Gastroesophageal sphincter (tissue), 4 donors: ENCODE measurements around the gene SFI1. TPM values are rescaled to one million over a fixed set of nuclear protein-coding genes. Genes with fewer than 3 reads are reported as not detected.

Experiments used
- ATAC-seq: fragments of 150-250 bp; one replicate; pipeline ENCODE4 v1.9.1; 2016; ENCODE audit warnings: mild to moderate bottlenecking, moderate library complexity
- H3K27ac ChIP-seq, 4 donors: fragments of 200-600 bp; sonication (generic) in 3 of 4; 1 replicate in 3 of 4; 2 replicates in 1 of 4; pipeline ENCODE4 v1.5.1; 2016 to 2019
- H3K27me3 ChIP-seq: fragments of 200-600 bp; sonication (generic); one replicate; pipeline ENCODE4 v1.5.1; 2019
- H3K36me3 ChIP-seq, 2 donors: fragments of 200-600 bp; sonication (generic); one replicate each; pipeline ENCODE4 v1.5.1; 2019; ENCODE audit warnings: control low read depth in 1 of 2
- H3K4me1 ChIP-seq, 3 donors: fragments of 200-600 bp; sonication (generic); 1 replicate in 2 of 3; 2 replicates in 1 of 3; pipeline ENCODE4 v1.5.1; 2016 to 2019; ENCODE audit warnings: control low read depth in 2 of 3
- H3K4me3 ChIP-seq, 2 donors: fragments of 200-600 bp; sonication (generic); one replicate each; pipeline ENCODE4 v1.5.1; 2019; ENCODE audit warnings: mild to moderate bottlenecking in 1 of 2, moderate library complexity in 1 of 2
- H3K9me3 ChIP-seq, 3 donors: fragments of 200-600 bp; sonication (generic); one replicate each; pipeline ENCODE4 v1.5.1; 2017 to 2019; ENCODE audit warnings: control low read depth in 2 of 3
- EP300 ChIP-seq: sonication (generic); formaldehyde crosslinking; IDR thresholded peaks from one replicate; pipeline ENCODE4 v1.6.1; 2017; ENCODE audit warnings: antibody characterized with exemption, mild to moderate bottlenecking
- POLR2A ChIP-seq, 2 donors: fragments of 450-650 bp; IDR thresholded peaks; one replicate each; pipeline ENCODE4 v1.6.1; 2017; ENCODE audit warnings: antibody characterized with exemption in 2 of 2, mild to moderate bottlenecking in 2 of 2, moderate library complexity in 1 of 2
- POLR2AphosphoS5 ChIP-seq: sonication (generic); formaldehyde crosslinking; IDR thresholded peaks from one replicate; pipeline ENCODE4 v1.6.1; 2017; ENCODE audit warnings: antibody characterized with exemption
- WGBS, 2 donors: methylation state at CpG; one replicate each; pipeline ENCODE4 v1.1.5; 2018; ENCODE audit warnings: low coverage in 1 of 2; 5-methylcytosine and 5-hydroxymethylcytosine counted together
- total RNA-seq, 4 donors: library from RNA; depleted of rRNA; stranded (reverse); fragments of >200 nt; gene quantifications; one replicate each; pipeline ENCODE4 v1.1.0, GENCODE V29; 2016
- TF ChIP-seq, protein P1 (sequence below), 4 experiments: fragments of 200-600 bp in 2 of 4; fragments of 450-650 bp in 2 of 4; sonication (generic) in 1 of 4; IDR thresholded peaks; one replicate each; pipeline ENCODE4 v1.5.1; 2017 to 2019; ENCODE audit warnings: antibody characterized with exemption in 4 of 4, mild to moderate bottlenecking in 2 of 4, moderate library complexity in 2 of 4

The SFI1 gene
- total RNA-seq, 4 donors from 2014 or later = 14.4 to 54.8 (median 20.0) TPM

DNA sequence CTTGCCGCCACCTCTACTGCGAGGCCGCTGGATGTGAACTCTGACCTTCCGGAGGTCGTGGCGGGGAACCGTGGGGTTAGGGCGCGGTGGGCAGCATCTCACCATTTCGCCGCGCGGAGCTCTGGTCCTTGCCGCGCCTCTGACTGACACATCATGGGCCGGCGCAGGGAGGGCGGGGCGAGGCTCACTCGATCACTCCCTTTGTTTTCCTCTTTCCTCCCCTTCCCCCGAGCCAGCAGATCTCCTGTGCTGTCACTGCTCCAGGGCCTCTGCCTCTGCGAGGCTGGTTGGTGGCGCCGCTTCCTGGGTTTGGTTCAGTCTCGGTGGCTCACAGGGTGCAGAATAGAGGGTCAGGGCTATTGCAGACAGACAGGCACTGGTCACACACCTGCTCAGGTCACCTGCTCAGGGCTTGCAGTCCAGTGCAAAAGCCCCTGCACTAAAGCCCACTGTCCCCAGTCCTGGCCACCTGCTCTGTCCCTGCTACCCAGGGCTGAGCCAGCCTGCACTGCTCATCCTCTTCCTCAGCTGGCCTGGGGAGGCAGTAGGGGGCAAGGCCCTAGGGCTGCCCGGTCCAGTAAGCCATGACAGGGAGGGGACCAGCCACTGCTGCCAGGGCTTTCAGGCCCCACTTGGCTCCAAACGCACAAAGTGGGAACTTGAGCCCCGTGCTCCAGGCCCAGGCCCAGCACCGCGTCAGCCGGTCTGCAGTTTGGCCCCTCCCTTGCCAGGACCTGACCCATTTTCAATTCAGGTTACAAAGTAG lies 129.5 kb downstream of the SFI1 start:
- Histone ChIP-seq H3K4me3 (peak overlapping the region in 1 of 2 donors; percentile 34), H3K27me3 (no peaks in the 10 kb centered on the region), H3K9me3 (no peaks in the 10 kb centered on the region), H3K4me1 (peaks cover 4 to 59% (median 32%) of the 10 kb centered on the region in 3 donors), H3K27ac (peak overlapping the region in 3 of 4 donors; percentile 51 to 59 (median 59)), H3K36me3 (peaks cover 0 to 23% of the 10 kb centered on the region in 2 donors)
- peak; percentile 32 for ATAC-seq
- TF ChIP-seq, protein P1, sequence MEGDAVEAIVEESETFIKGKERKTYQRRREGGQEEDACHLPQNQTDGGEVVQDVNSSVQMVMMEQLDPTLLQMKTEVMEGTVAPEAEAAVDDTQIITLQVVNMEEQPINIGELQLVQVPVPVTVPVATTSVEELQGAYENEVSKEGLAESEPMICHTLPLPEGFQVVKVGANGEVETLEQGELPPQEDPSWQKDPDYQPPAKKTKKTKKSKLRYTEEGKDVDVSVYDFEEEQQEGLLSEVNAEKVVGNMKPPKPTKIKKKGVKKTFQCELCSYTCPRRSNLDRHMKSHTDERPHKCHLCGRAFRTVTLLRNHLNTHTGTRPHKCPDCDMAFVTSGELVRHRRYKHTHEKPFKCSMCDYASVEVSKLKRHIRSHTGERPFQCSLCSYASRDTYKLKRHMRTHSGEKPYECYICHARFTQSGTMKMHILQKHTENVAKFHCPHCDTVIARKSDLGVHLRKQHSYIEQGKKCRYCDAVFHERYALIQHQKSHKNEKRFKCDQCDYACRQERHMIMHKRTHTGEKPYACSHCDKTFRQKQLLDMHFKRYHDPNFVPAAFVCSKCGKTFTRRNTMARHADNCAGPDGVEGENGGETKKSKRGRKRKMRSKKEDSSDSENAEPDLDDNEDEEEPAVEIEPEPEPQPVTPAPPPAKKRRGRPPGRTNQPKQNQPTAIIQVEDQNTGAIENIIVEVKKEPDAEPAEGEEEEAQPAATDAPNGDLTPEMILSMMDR (IDR thresholded peaks at IDR 0.05) = no peak
- TF ChIP-seq POLR2AphosphoS5 = no peak
- no peak for TF ChIP-seq EP300
- TF ChIP-seq POLR2A (IDR thresholded peaks at IDR 0.05) = no peak
- WGBS, 2 donors = no CpG with 5 or more reads among the region's 31 CpGs

DNA sequence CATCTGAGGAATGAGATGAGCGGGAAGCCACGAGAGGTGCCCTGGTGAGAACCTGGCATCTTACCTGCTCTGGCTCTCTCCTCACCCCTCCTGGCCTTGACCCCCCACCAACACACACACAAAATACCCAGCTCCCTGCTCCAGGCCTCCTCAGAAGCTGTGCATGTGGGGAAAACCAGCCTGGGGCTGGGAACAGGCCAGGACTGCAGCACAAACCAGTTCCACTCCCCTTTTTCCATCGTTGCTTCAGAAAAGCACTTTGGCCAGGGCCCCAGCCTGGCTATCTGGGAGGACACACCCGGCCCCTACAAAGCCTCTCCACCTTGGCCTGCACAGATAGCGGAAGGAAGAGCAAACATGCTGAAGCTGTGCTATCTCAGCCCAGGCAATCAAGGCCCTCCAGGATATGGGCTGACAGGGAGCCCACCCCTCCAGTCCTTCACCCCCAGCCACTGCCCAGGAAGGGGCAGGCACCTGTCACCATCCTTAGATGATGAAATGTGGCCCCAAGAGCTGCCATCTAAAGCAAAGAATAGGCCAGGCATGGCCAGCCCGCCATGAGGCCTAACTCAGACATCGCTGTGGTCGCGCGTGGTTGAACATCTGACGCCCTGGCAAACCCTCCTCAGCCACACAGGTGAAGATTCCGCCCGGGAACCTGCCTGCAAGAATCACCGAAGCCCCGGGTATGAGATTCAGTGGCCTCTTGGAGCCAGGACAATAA lies 130.3 kb downstream of the SFI1 start:
- no peaks in the 10 kb centered on the region for H3K9me3 ChIP-seq
- no peaks in the 10 kb centered on the region for H3K27me3 ChIP-seq
- peak overlapping the region in 3 of 4 donors; percentile 51 to 59 (median 59) for H3K27ac ChIP-seq
- peaks cover 4 to 67% (median 35%) of the 10 kb centered on the region in 3 donors for H3K4me1 ChIP-seq
- H3K4me3 ChIP-seq = peak overlapping the region in 1 of 2 donors; percentile 34
- H3K36me3 ChIP-seq = peaks cover 0 to 15% of the 10 kb centered on the region in 2 donors
- TF ChIP-seq, protein P1 (IDR thresholded peaks at IDR 0.05) = no peak
- TF ChIP-seq EP300 (no peak), POLR2AphosphoS5 (no peak), POLR2A (IDR thresholded peaks at IDR 0.05) (no peak)
- ATAC-seq = no peak
- WGBS, 2 donors = 91% methylated on average over 7 of the region's 15 CpGs; no CpG with 5 or more reads in 1 of the 2 donors

DNA sequence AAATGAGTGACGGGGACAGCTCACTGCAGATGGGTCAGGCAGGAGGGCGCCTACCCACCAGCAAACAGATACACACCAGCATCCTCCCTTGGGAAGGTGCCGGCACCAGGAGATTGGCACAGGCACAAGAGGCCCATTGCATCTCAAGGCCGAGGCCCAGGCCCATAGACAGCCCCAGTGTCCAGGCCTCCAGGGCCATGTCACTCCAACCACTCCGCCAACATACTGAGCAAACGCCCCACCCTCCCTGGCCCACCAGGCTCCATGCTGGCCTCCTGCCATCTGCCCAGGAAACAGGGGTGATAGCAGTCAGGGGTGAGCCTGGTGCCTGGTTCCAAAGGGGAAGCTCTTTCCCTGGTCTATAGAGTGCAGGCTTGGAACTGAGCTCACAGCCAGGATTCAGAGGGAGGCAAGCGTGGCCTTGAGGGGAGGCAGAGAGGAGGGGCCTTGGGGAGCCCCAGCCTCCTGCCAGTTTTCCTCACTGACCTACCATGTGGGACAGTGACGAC lies 130.9 kb downstream of the SFI1 start:
- TF ChIP-seq EP300 = no peak
- TF ChIP-seq POLR2A (IDR thresholded peaks at IDR 0.05) = no peak
- no peak for TF ChIP-seq POLR2AphosphoS5
- H3K36me3 ChIP-seq = peaks cover 0 to 8% of the 10 kb centered on the region in 2 donors
- no peak for ATAC-seq
- no peak overlapping the region for H3K4me3 ChIP-seq
- H3K9me3 ChIP-seq = no peaks in the 10 kb centered on the region
- H3K27ac ChIP-seq = peak overlapping the region in 3 of 4 donors; percentile 51 to 59 (median 59)
- H3K27me3 ChIP-seq = no peaks in the 10 kb centered on the region
- no CpG with 5 or more reads among the region's 8 CpGs for WGBS, 2 donors
- H3K4me1 ChIP-seq = peaks cover 4 to 71% (median 35%) of the 10 kb centered on the region in 3 donors

DNA sequence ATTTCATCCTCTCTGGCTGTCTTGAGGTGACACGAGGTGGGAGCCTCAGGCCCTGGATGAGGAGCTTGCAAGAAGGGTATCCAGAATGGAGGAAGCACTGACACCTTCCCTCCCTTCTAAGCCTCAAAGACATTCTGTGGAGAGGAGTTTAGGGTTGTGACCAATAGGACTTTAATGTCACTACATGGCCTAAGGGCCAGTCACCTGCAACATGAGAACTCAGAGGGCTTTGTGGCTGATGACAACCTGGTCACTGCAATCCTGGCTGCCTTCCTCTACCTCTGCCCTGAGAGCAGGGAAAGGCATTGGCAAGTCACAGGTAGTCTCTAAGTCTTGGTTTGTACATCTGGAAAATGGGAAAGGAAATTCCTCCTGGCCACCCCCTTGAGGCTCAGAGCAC lies 132.0 kb downstream of the SFI1 start:
- no CpG with 5 or more reads among the region's 1 CpG for WGBS, 2 donors
- H3K4me1 ChIP-seq = peaks cover 4 to 73% (median 35%) of the 10 kb centered on the region in 3 donors
- peak overlapping the region in 1 of 4 donors; percentile 59 for H3K27ac ChIP-seq
- no peak for TF ChIP-seq POLR2AphosphoS5
- TF ChIP-seq POLR2A (IDR thresholded peaks at IDR 0.05) = no peak
- TF ChIP-seq, protein P1 (IDR thresholded peaks at IDR 0.05) = no peak
- TF ChIP-seq EP300 = no peak
- no peak overlapping the region for H3K4me3 ChIP-seq
- ATAC-seq = no peak
- H3K9me3 ChIP-seq = no peaks in the 10 kb centered on the region
- no peaks in the 10 kb centered on the region for H3K27me3 ChIP-seq
- peaks cover 0 to 4% of the 10 kb centered on the region in 2 donors for H3K36me3 ChIP-seq
